HCT116 (cell line): ENCODE measurements around the gene SUGP2. TPM values are rescaled to one million over a fixed set of nuclear protein-coding genes. Genes with fewer than 3 reads are reported as not detected.

ENCODE experiments used
- ATAC-seq: fragments of 200-7000 bp; cut with Tn5 transposase; 2 replicates; pipeline ENCODE4 v1.9.1; 2020; ENCODE audit warnings: mild to moderate bottlenecking, moderate library complexity
- BruUV-seq: library from RNA; stranded (reverse); fragments of 400-500 nt; replicated peaks from 2 replicates; lab custom pipeline; 2021; lab: Mats Ljungman, UMichigan
- CTCF ChIA-PET: fragments of 300-600 bp; sonication (Branson Sonifier 250); formaldehyde crosslinking; loops from one replicate; lab custom pipeline; 2021; ENCODE audit warnings: antibody characterized with exemption; lab: Charles Lee
- POLR2A ChIA-PET: fragments of 300-600, 350-600 bp; sonication (Branson Sonifier 250); formaldehyde crosslinking; loops from one replicate; lab custom pipeline; 2021; ENCODE audit warnings: antibody characterized with exemption; lab: Charles Lee
- RAD21 ChIA-PET, 2 experiments: fragments of 300-600 bp; sonication (Branson Sonifier 250); formaldehyde crosslinking; loops; one replicate each; lab custom pipeline; 2023; ENCODE audit warnings: low total read pairs in 2 of 2; ENCODE audit not compliant: uncharacterized antibody in 2 of 2, unreplicated experiment in 2 of 2, low non-redundant PET in 1 of 2; lab: Charles Lee
- DNase-seq: peaks from one replicate; pipeline ENCODE4 v3.0.0-alpha.2; 2010; ENCODE audit warnings: low read depth, low spot score
- H2AFZ ChIP-seq: fragments of 200-600 bp; shearing (Covaris generic), sonication (generic); 2 replicates; pipeline ENCODE4 v1.6.1; 2017; ENCODE audit warnings: low read depth, mixed run types, mixed read lengths, antibody characterized with exemption, low read length; ENCODE audit not compliant: poor library complexity, severe bottlenecking
- H3K27ac ChIP-seq: 2 replicates; pipeline ENCODE4 v1.5.1; 2012; ENCODE audit warnings: low read depth, low read length
- H3K27me3 ChIP-seq: fragments of 200-600 bp; sonication (generic); 2 replicates; pipeline ENCODE4 v1.6.1; 2016; ENCODE audit warnings: mixed run types, low read length, mixed read lengths; ENCODE audit not compliant: insufficient read depth
- H3K36me3 ChIP-seq, 2 experiments: fragments of 200-500 bp in 1 of 2; fragments of 200-600 bp in 1 of 2; sonication (Bioruptor generic) in 1 of 2; sonication (generic) in 1 of 2; 2 replicates each; pipeline versions ENCODE4 v1.5.1 to v1.6.1; 2014 to 2016; ENCODE audit warnings: low read length in 2 of 2, inconsistent platforms in 1 of 2, mixed read lengths in 1 of 2, mixed run types in 1 of 2; ENCODE audit not compliant: insufficient read depth in 2 of 2, control insufficient read depth in 1 of 2
- H3K4me1 ChIP-seq, 2 experiments: fragments of 200-600 bp in 1 of 2; sonication (generic) in 1 of 2; 2 replicates each; pipeline versions ENCODE4 v1.5.1 to v1.6.1; 2012 to 2017; ENCODE audit warnings: low read length in 2 of 2, inconsistent platforms in 1 of 2, mild to moderate bottlenecking in 1 of 2, mixed read lengths in 1 of 2, mixed run types in 1 of 2, moderate library complexity in 1 of 2; ENCODE audit not compliant: insufficient read depth in 2 of 2, control insufficient read depth in 1 of 2
- H3K4me2 ChIP-seq: fragments of 200-600 bp; sonication (generic); 2 replicates; pipeline ENCODE4 v1.6.1; 2017; ENCODE audit warnings: mixed run types, low read length, mixed read lengths
- H3K4me3 ChIP-seq, 2 experiments: fragments of 200-600 bp in 1 of 2; sonication (generic) in 1 of 2; replicated peaks in 1 of 2; 2 replicates each; pipeline ENCODE4 v1.5.1; 2011 to 2016; ENCODE audit warnings: low read length in 2 of 2, control low read depth in 1 of 2, low read depth in 1 of 2, mild to moderate bottlenecking in 1 of 2, mixed read lengths in 1 of 2, mixed run types in 1 of 2
- H3K79me2 ChIP-seq: fragments of 200-600 bp; sonication (generic); 2 replicates; pipeline ENCODE4 v1.6.1; 2017; ENCODE audit warnings: mild to moderate bottlenecking, mixed run types, low read length, moderate library complexity, mixed read lengths; ENCODE audit not compliant: insufficient read depth
- H3K9ac ChIP-seq: fragments of 200-600 bp; sonication (generic); 2 replicates; pipeline ENCODE4 v1.6.1; 2016; ENCODE audit warnings: low read length, mixed read lengths
- H3K9me2 ChIP-seq: fragments of 200-600 bp; sonication (generic), shearing (Covaris generic); 2 replicates; pipeline ENCODE4 v1.6.1; 2017; ENCODE audit warnings: mixed run types, mild to moderate bottlenecking, moderate library complexity; ENCODE audit not compliant: insufficient read depth
- H3K9me3 ChIP-seq, 2 experiments: fragments of 200-500 bp in 1 of 2; fragments of 200-600 bp in 1 of 2; sonication (Bioruptor generic) in 1 of 2; sonication (generic) in 1 of 2; 2 replicates each; pipeline ENCODE4 v1.6.1; 2014 to 2017; ENCODE audit warnings: low read length in 2 of 2, mixed read lengths in 2 of 2, inconsistent platforms in 1 of 2, low read depth in 1 of 2, mild to moderate bottlenecking in 1 of 2, mixed run types in 1 of 2, moderate library complexity in 1 of 2; ENCODE audit not compliant: control insufficient read depth in 1 of 2, insufficient read depth in 1 of 2
- H4K20me1 ChIP-seq: fragments of 200-600 bp; sonication (generic), shearing (Covaris generic); 2 replicates; pipeline ENCODE4 v1.6.1; 2017; ENCODE audit warnings: mixed run types, mild to moderate bottlenecking, moderate library complexity; ENCODE audit not compliant: insufficient read depth
- ATF3 ChIP-seq: IDR thresholded peaks from 2 replicates; pipeline ENCODE4 v1.6.1; 2012
- CEBPB ChIP-seq: IDR thresholded peaks from 2 replicates; pipeline ENCODE4 v1.6.1; 2012; ENCODE audit warnings: low read depth
- EGR1 ChIP-seq: IDR thresholded peaks from 2 replicates; pipeline ENCODE4 v1.6.1; 2012; ENCODE audit warnings: low read depth
- ELF1 ChIP-seq: IDR thresholded peaks from 2 replicates; pipeline ENCODE4 v1.6.1; 2012; ENCODE audit warnings: low read depth, borderline replicate concordance
- EZH2 ChIP-seq: fragments of 200-600 bp; sonication (generic); IDR thresholded peaks from 2 replicates; pipeline ENCODE4 v1.6.1; 2017; ENCODE audit warnings: antibody characterized with exemption, mixed run types
- EZH2phosphoT487 ChIP-seq: fragments of 200-600 bp; IDR thresholded peaks from 2 replicates; pipeline ENCODE4 v1.6.1; 2018; ENCODE audit warnings: antibody characterized with exemption, borderline replicate concordance
- JUND ChIP-seq: IDR thresholded peaks from 2 replicates; pipeline ENCODE4 v1.6.1; 2012
- POLR2A ChIP-seq: IDR thresholded peaks from 2 replicates; pipeline ENCODE4 v1.7.0; 2011; ENCODE audit warnings: borderline replicate concordance; ENCODE audit not compliant: insufficient read depth, insufficient read length; ENCODE audit errors: extremely low read depth
- RAD21 ChIP-seq: IDR thresholded peaks from 2 replicates; pipeline ENCODE4 v1.6.1; 2012; ENCODE audit warnings: low read depth, mild to moderate bottlenecking
- REST ChIP-seq: IDR thresholded peaks from 2 replicates; pipeline ENCODE4 v1.6.1; 2012; ENCODE audit warnings: low read depth
- SIN3A ChIP-seq: IDR thresholded peaks from 2 replicates; pipeline ENCODE4 v1.6.1; 2012; ENCODE audit warnings: low read depth
- SP1 ChIP-seq: IDR thresholded peaks from 2 replicates; pipeline ENCODE4 v1.6.1; 2012; ENCODE audit warnings: low read depth
- SRF ChIP-seq: IDR thresholded peaks from 2 replicates; pipeline ENCODE4 v1.6.1; 2012; ENCODE audit warnings: low read depth
- TCF7L2 ChIP-seq: IDR thresholded peaks from 2 replicates; pipeline ENCODE4 v1.7.0; 2011; ENCODE audit warnings: borderline replicate concordance, inconsistent platforms; ENCODE audit not compliant: insufficient read depth, insufficient read length; ENCODE audit errors: extremely low read depth
- YY1 ChIP-seq: IDR thresholded peaks from 2 replicates; pipeline ENCODE4 v1.6.1; 2011; ENCODE audit warnings: low read length, low read depth, moderate library complexity, mild to moderate bottlenecking; ENCODE audit not compliant: insufficient replicate concordance; ENCODE audit errors: extremely low read depth
- ZBTB33 ChIP-seq: IDR thresholded peaks from 2 replicates; pipeline ENCODE4 v1.6.1; 2011; ENCODE audit warnings: mild to moderate bottlenecking, low read length, moderate library complexity; ENCODE audit not compliant: insufficient replicate concordance; ENCODE audit errors: extremely low read depth
- ZFX ChIP-seq: fragments of 450-650 bp; IDR thresholded peaks from 2 replicates; pipeline ENCODE4 v1.6.1; 2017
- ZNF274 ChIP-seq: fragments of 200-500 bp; sonication (Bioruptor generic); IDR thresholded peaks from 2 replicates; pipeline ENCODE4 v1.6.1; 2014; ENCODE audit warnings: mild to moderate bottlenecking, low read depth, low read length, inconsistent platforms
- intact Hi-C: fragments of 100-400 bp; cut with micrococcal nuclease; formaldehyde crosslinking; loops from 2 replicates; pipeline ENCODE4 v1.10.0; 2022
- total RNA-seq: library from RNA; stranded (reverse); gene quantifications from one replicate; pipeline ENCODE4 v1.2.1, GENCODE V29; 2021; ENCODE audit not compliant: unreplicated experiment
- TF ChIP-seq, protein P1 (sequence below): IDR thresholded peaks from 2 replicates; pipeline ENCODE4 v1.6.1; 2012

SUGP2 gene
- total RNA-seq, 1 experiment from 2014 or later: 82.4 TPM

- TF ChIP-seq ZBTB33: no peak
- TF ChIP-seq CEBPB: no peak
- no peak for TF ChIP-seq SIN3A
- TF ChIP-seq POLR2A: no peak
These were observed 16.1 kb upstream of the SUGP2 start (continued) for GRCh38 chr19:19049406-19049805.

- ATAC-seq: no peak
- TF ChIP-seq JUND (no peak), YY1 (no peak), CEBPB (no peak), ATF3 (no peak), ZBTB33 (no peak), EZH2phosphoT487 (no peak), ZNF274 (no peak), TCF7L2 (no peak), SRF (no peak), ZFX (no peak), REST (no peak), SP1 (no peak), RAD21 (no peak), EGR1 (no peak), POLR2A (no peak), EZH2 (no peak), ELF1 (no peak), SIN3A (no peak)
- TF ChIP-seq, protein P1, sequence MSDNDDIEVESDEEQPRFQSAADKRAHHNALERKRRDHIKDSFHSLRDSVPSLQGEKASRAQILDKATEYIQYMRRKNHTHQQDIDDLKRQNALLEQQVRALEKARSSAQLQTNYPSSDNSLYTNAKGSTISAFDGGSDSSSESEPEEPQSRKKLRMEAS: no peak
These were observed 10.6 kb upstream of the SUGP2 start for GRCh38 chr19:19043881-19044280.

More at GRCh38 chr19:19043881-19044280, 10.6 kb upstream of the SUGP2 start:
- BruUV-seq: no TSS peak
- intact Hi-C loops: loop anchor here (10.0 kb wide), 1 partner anchor 301 kb away; no protein-coding TSS in a partner anchor
- no peaks in the 10 kb centered on the region for H4K20me1 ChIP-seq
- ChIA-PET CTCF (no interaction called here), POLR2A (no interaction called here), RAD21 (no interaction called here)
- no peak overlapping the region for H3K4me3 ChIP-seq
- no peaks in the 10 kb centered on the region for H3K4me1 ChIP-seq
- H2AFZ ChIP-seq: no peak overlapping the region
- no peaks in the 10 kb centered on the region for H3K27me3 ChIP-seq
- no peak for DNase-seq
- H3K4me2 ChIP-seq: no peak overlapping the region
- peaks cover 39% of the 10 kb centered on the region for H3K79me2 ChIP-seq
- H3K9me2 ChIP-seq: no peaks in the 10 kb centered on the region
- no peaks in the 10 kb centered on the region for H3K9me3 ChIP-seq
- peaks cover 13 to 24% of the 10 kb centered on the region in 2 experiments; a peak in 3 of 4 replicates for H3K36me3 ChIP-seq
- no peak overlapping the region for H3K9ac ChIP-seq
- H3K27ac ChIP-seq: no peak overlapping the region
